Measurements from ENCODE around the gene PHACTR4.

DNA sequence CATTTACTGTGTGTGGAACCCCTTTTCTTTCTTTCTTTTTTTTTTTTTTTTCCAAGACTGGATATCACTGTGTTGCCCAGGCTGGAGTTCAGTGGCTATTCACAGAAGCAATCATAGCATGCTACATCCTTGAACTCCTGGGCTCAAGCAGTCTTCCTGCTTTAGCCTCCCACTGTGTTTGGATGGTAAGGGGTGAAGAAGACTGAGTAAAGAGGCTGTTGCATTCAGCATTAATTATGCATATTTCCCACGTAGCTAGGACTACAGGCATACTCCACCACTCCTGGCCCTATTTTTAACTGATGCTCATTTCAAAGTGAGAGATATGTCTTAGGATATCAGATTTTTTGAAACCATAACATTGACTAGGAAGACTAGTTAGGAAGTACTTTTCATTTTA lies 39.5 kb downstream of the PHACTR4 start:
- TF ChIP-seq, protein P1, sequence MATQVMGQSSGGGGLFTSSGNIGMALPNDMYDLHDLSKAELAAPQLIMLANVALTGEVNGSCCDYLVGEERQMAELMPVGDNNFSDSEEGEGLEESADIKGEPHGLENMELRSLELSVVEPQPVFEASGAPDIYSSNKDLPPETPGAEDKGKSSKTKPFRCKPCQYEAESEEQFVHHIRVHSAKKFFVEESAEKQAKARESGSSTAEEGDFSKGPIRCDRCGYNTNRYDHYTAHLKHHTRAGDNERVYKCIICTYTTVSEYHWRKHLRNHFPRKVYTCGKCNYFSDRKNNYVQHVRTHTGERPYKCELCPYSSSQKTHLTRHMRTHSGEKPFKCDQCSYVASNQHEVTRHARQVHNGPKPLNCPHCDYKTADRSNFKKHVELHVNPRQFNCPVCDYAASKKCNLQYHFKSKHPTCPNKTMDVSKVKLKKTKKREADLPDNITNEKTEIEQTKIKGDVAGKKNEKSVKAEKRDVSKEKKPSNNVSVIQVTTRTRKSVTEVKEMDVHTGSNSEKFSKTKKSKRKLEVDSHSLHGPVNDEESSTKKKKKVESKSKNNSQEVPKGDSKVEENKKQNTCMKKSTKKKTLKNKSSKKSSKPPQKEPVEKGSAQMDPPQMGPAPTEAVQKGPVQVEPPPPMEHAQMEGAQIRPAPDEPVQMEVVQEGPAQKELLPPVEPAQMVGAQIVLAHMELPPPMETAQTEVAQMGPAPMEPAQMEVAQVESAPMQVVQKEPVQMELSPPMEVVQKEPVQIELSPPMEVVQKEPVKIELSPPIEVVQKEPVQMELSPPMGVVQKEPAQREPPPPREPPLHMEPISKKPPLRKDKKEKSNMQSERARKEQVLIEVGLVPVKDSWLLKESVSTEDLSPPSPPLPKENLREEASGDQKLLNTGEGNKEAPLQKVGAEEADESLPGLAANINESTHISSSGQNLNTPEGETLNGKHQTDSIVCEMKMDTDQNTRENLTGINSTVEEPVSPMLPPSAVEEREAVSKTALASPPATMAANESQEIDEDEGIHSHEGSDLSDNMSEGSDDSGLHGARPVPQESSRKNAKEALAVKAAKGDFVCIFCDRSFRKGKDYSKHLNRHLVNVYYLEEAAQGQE (IDR thresholded peaks at IDR 0.05; ENCODE audit: insufficient replicate concordance, low read depth): no peak
- TF ChIP-seq, protein P2, sequence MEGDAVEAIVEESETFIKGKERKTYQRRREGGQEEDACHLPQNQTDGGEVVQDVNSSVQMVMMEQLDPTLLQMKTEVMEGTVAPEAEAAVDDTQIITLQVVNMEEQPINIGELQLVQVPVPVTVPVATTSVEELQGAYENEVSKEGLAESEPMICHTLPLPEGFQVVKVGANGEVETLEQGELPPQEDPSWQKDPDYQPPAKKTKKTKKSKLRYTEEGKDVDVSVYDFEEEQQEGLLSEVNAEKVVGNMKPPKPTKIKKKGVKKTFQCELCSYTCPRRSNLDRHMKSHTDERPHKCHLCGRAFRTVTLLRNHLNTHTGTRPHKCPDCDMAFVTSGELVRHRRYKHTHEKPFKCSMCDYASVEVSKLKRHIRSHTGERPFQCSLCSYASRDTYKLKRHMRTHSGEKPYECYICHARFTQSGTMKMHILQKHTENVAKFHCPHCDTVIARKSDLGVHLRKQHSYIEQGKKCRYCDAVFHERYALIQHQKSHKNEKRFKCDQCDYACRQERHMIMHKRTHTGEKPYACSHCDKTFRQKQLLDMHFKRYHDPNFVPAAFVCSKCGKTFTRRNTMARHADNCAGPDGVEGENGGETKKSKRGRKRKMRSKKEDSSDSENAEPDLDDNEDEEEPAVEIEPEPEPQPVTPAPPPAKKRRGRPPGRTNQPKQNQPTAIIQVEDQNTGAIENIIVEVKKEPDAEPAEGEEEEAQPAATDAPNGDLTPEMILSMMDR (IDR thresholded peaks at IDR 0.05; ENCODE audit: insufficient read depth, low read length): no peak
- TF ChIP-seq POLR2AphosphoS5 (IDR thresholded peaks at IDR 0.05; ENCODE audit: low read depth) (no peak), GABPA (IDR thresholded peaks at IDR 0.05; ENCODE audit: low read depth) (no peak), SPI1 (IDR thresholded peaks at IDR 0.05; ENCODE audit: borderline replicate concordance, low read depth) (no peak)

Measured in HL-60 (cell line).